GM18873 (cell line): ENCODE results near the gene C12orf57.
A peak's percentile ranks its signal among the peaks of the same experiment; 100 is the strongest.

Experiments used
- ATAC-seq: cut with Tn5 transposase; IDR thresholded peaks from one replicate; pipeline ENCODE4 v1.9.1; 2021; ENCODE audit warnings: mild to moderate bottlenecking, moderate library complexity, moderate number of reproducible peaks; ENCODE audit not compliant: unreplicated experiment, low FRiP score

C12orf57 gene

GRCh38 chr12:6952121-6952862 lies 8.5 kb downstream of the C12orf57 start:
- no peak for ATAC-seq

- ATAC-seq, result no peak
Measured at GRCh38 chr12:6952863-6953441, 9.1 kb downstream of the C12orf57 start.

GRCh38 chr12:6953442-6954315 lies 9.9 kb downstream of the C12orf57 start:
- ATAC-seq, result peak; percentile 40

GRCh38 chr12:6954316-6955107 lies 10.7 kb downstream of the C12orf57 start:
- no peak for ATAC-seq

GRCh38 chr12:6955108-6956020 lies 11.5 kb downstream of the C12orf57 start:
- ATAC-seq, result no peak

- ATAC-seq, result no peak
Measured at GRCh38 chr12:6956021-6956727, 12.4 kb downstream of the C12orf57 start.

GRCh38 chr12:6957151-6957701 lies 13.4 kb downstream of the C12orf57 start:
- ATAC-seq, result no peak

- ATAC-seq, result no peak
Measured at GRCh38 chr12:6957741-6958608, 14.2 kb downstream of the C12orf57 start.

- ATAC-seq, result no peak
Measured at GRCh38 chr12:6958609-6959057, 14.8 kb downstream of the C12orf57 start.

GRCh38 chr12:6959058-6959804 lies 15.4 kb downstream of the C12orf57 start:
- ATAC-seq, result peak; percentile 54

- ATAC-seq, result no peak
Measured at GRCh38 chr12:6959805-6960592, 16.2 kb downstream of the C12orf57 start.

GRCh38 chr12:6960593-6961277 lies 16.9 kb downstream of the C12orf57 start:
- no peak for ATAC-seq

GRCh38 chr12:6961278-6961694 lies 17.5 kb downstream of the C12orf57 start:
- ATAC-seq, result no peak

- ATAC-seq, result no peak
Measured at GRCh38 chr12:6961695-6962284, 18.0 kb downstream of the C12orf57 start.
